Epithelial cell of proximal tubule (primary cell): Measurements from ENCODE around the gene STRADB. TPM values are rescaled to one million over a fixed set of nuclear protein-coding genes. Genes with fewer than 3 reads are reported as not detected.
"Not testable (repeated sequence)": the region's sequence is repeated elsewhere in the genome, so short reads cannot be mapped to it uniquely, and the experiment has no call there.

Experiments used
- DNase-seq: peaks from one replicate; pipeline ENCODE4 v3.0.0-alpha.2; 2011; ENCODE audit warnings: low read depth
- H3K4me3 ChIP-seq: 2 replicates; pipeline ENCODE4 v1.5.1; 2011; ENCODE audit warnings: low read depth, mild to moderate bottlenecking, low read length
- CTCF ChIP-seq: conservative IDR thresholded peaks from 2 replicates; pipeline ENCODE4 v1.5.1; 2012; ENCODE audit warnings: low read depth, mild to moderate bottlenecking, low read length
- total RNA-seq: library from RNA; depleted of rRNA; stranded (reverse); fragments of >200 nt; gene quantifications from 2 replicates; pipeline ENCODE4 v1.2.3, GENCODE V29; 2015

Gene STRADB
- total RNA-seq, 1 donor from 2014 or later, result 27.8 TPM

- no peak overlapping the region for H3K4me3 ChIP-seq
- TF ChIP-seq CTCF, result no peak
- DNase-seq, result no peak
Observed at GRCh38 chr2:201419057-201419635, 32.4 kb upstream of the STRADB start.

- H3K4me3 ChIP-seq, result no peak overlapping the region
- no peak for DNase-seq
- no peak for TF ChIP-seq CTCF
Observed at GRCh38 chr2:201419986-201420385, 31.6 kb upstream of the STRADB start.

GRCh38 chr2:201420442-201421113 lies 31.0 kb upstream of the STRADB start:
- TF ChIP-seq CTCF, result no peak
- peak; percentile 83 for DNase-seq
- H3K4me3 ChIP-seq, result no peak overlapping the region

GRCh38 chr2:201425952-201426351 lies 25.6 kb upstream of the STRADB start:
- no peak for DNase-seq
- no peak for TF ChIP-seq CTCF
- no peak overlapping the region for H3K4me3 ChIP-seq

- DNase-seq, H3K4me3 ChIP-seq: not testable (repeated sequence)
Observed at GRCh38 chr2:201428366-201428765, 23.2 kb upstream of the STRADB start.

- DNase-seq, result not testable (repeated sequence)
Observed at GRCh38 chr2:201429835-201430234, 21.7 kb upstream of the STRADB start.

GRCh38 chr2:201430322-201430721 lies 21.2 kb upstream of the STRADB start:
- not testable (repeated sequence) for DNase-seq, H3K4me3 ChIP-seq

More at GRCh38 chr2:201429835-201430234, 21.7 kb upstream of the STRADB start:
- H3K4me3 ChIP-seq, result not testable (repeated sequence)

- TF ChIP-seq CTCF, result no peak
- DNase-seq, result no peak
Observed at GRCh38 chr2:201430839-201431238, 20.7 kb upstream of the STRADB start.

More at GRCh38 chr2:201430839-201431238, 20.7 kb upstream of the STRADB start:
- no peak overlapping the region for H3K4me3 ChIP-seq
